Breast epithelium (tissue), 3 donors: ENCODE data around the gene TES.

ENCODE experiments used
- POLR2A ChIP-seq: fragments of 450-650 bp; IDR thresholded peaks from one replicate; pipeline ENCODE4 v1.6.1; 2016; ENCODE audit warnings: antibody characterized with exemption, mild to moderate bottlenecking, moderate library complexity
- POLR2AphosphoS5 ChIP-seq, 3 donors: sonication (generic); formaldehyde crosslinking; IDR thresholded peaks; one replicate each; pipeline ENCODE4 v1.6.1; 2017; ENCODE audit warnings: antibody characterized with exemption in 3 of 3
- TF ChIP-seq, protein P1 (sequence below), 3 donors: fragments of 450-650 bp; IDR thresholded peaks; one replicate each; pipeline ENCODE4 v1.5.1; 2016 to 2017; ENCODE audit warnings: antibody characterized with exemption in 3 of 3, mild to moderate bottlenecking in 3 of 3, moderate library complexity in 3 of 3

DNA sequence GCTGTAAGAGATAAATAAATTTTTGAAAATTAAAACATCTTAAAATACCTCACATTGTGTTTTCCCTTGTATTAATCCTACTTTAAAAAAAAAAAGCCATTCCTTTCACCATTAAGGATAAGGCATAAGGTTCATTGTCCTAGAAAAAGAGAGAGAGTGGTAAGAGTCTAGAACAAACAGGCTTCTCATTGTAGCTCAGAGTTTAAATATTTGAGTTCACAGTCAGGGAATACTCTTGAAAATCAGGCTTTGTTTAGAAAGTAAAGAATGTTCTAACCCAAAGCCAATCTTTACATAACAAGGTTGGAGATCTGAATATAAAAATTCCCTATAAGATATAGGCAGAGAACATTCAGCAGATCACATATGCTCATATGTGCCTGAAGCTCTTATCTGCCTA is 40.2 kb upstream of the TES start:
- TF ChIP-seq, protein P1, sequence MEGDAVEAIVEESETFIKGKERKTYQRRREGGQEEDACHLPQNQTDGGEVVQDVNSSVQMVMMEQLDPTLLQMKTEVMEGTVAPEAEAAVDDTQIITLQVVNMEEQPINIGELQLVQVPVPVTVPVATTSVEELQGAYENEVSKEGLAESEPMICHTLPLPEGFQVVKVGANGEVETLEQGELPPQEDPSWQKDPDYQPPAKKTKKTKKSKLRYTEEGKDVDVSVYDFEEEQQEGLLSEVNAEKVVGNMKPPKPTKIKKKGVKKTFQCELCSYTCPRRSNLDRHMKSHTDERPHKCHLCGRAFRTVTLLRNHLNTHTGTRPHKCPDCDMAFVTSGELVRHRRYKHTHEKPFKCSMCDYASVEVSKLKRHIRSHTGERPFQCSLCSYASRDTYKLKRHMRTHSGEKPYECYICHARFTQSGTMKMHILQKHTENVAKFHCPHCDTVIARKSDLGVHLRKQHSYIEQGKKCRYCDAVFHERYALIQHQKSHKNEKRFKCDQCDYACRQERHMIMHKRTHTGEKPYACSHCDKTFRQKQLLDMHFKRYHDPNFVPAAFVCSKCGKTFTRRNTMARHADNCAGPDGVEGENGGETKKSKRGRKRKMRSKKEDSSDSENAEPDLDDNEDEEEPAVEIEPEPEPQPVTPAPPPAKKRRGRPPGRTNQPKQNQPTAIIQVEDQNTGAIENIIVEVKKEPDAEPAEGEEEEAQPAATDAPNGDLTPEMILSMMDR (IDR thresholded peaks at IDR 0.05) = no peak
- TF ChIP-seq POLR2A = no peak
- no peak for TF ChIP-seq POLR2AphosphoS5 (IDR thresholded peaks at IDR 0.05)
